Esophagus squamous epithelium (tissue), 5 donors: ENCODE data around the gene CDAN1. TPM values are rescaled to one million over a fixed set of nuclear protein-coding genes. Genes with fewer than 3 reads are reported as not detected.

Source experiments
- DNase-seq: peaks from one replicate; lab custom pipeline; 2025; lab: John Stamatoyannopoulos, UW
- H3K27ac ChIP-seq, 4 donors: fragments of 200-600 bp; sonication (generic); one replicate each; pipeline ENCODE4 v1.5.1; 2016 to 2019; ENCODE audit warnings: mild to moderate bottlenecking in 1 of 4
- H3K27me3 ChIP-seq, 4 donors: fragments of 200-600 bp; sonication (generic); 1 replicate in 3 of 4; 2 replicates in 1 of 4; pipeline versions ENCODE4 v1.5.1 to v1.6.0; 2017 to 2021; ENCODE audit warnings: antibody characterized with exemption in 1 of 4
- H3K36me3 ChIP-seq, 3 donors: fragments of 200-600 bp; sonication (generic); one replicate each; pipeline ENCODE4 v1.5.1; 2016 to 2019
- H3K4me1 ChIP-seq, 3 donors: fragments of 200-600 bp; sonication (generic); one replicate each; pipeline ENCODE4 v1.5.1; 2017 to 2019
- H3K4me3 ChIP-seq, 4 donors: fragments of 200-600 bp; sonication (generic); 1 replicate in 3 of 4; 2 replicates in 1 of 4; pipeline ENCODE4 v1.5.1; 2016 to 2019; ENCODE audit warnings: mild to moderate bottlenecking in 2 of 4, moderate library complexity in 1 of 4
- H3K9me3 ChIP-seq, 3 donors: fragments of 200-600 bp; sonication (generic); one replicate each; pipeline ENCODE4 v1.5.1; 2016 to 2019
- CTCF ChIP-seq, 6 experiments: fragments of 450-650 bp in 4 of 6; fragments of 200-600 bp in 2 of 6; sonication (generic) in 2 of 6; IDR thresholded peaks; one replicate each; pipeline ENCODE4 v1.5.1; 2016 to 2019; ENCODE audit warnings: antibody characterized with exemption in 6 of 6, mild to moderate bottlenecking in 4 of 6, moderate library complexity in 4 of 6
- POLR2A ChIP-seq, 4 donors: fragments of 450-650 bp; IDR thresholded peaks; one replicate each; pipeline ENCODE4 v1.6.1; 2017; ENCODE audit warnings: antibody characterized with exemption in 4 of 4, mild to moderate bottlenecking in 4 of 4, moderate library complexity in 3 of 4
- WGBS, 2 donors: methylation state at CpG; one replicate each; pipeline ENCODE4 v1.1.5; 2018; 5-methylcytosine and 5-hydroxymethylcytosine counted together
- intact Hi-C: fragments of 100-400 bp; cut with DNase I; formaldehyde crosslinking; loops from one replicate; pipeline ENCODE4 v1.15.0; 2022
- total RNA-seq, 4 donors: library from RNA; depleted of rRNA; stranded (reverse); fragments of >200 nt; gene quantifications; one replicate each; pipeline ENCODE4 v1.1.0, GENCODE V29; 2016
- donor health status: DM: yes; HTN: yes; CAD: no.

The CDAN1 gene
- total RNA-seq, 4 donors from 2014 or later: 7.8 to 9.7 (median 8.6) TPM

GRCh38 chr15:42712584-42712983 is 24.3 kb downstream of the CDAN1 start:
- no peak overlapping the region for H3K4me3 ChIP-seq
- H3K4me1 ChIP-seq: peaks cover 0 to 14% (median 10%) of the 10 kb centered on the region in 3 donors
- no peak overlapping the region for H3K27ac ChIP-seq
- H3K36me3 ChIP-seq: peaks cover 0 to 5% (median 0%) of the 10 kb centered on the region in 3 donors
- no peak for DNase-seq
- no peaks in the 10 kb centered on the region for H3K9me3 ChIP-seq
- WGBS, 2 donors: 78 to 92% methylated on average over 4 of the region's 4 CpGs
- intact Hi-C loops: no loop called here
- no peak for TF ChIP-seq CTCF (IDR thresholded peaks at IDR 0.05)
- no peak for TF ChIP-seq POLR2A (IDR thresholded peaks at IDR 0.05)
- no peaks in the 10 kb centered on the region for H3K27me3 ChIP-seq

- TF ChIP-seq CTCF (IDR thresholded peaks at IDR 0.05): no peak
- no peak for TF ChIP-seq POLR2A (IDR thresholded peaks at IDR 0.05)
- Histone ChIP-seq H3K27ac (no peak overlapping the region), H3K4me1 (peaks cover 5 to 22% (median 14%) of the 10 kb centered on the region in 3 donors), H3K9me3 (no peaks in the 10 kb centered on the region), H3K27me3 (no peaks in the 10 kb centered on the region), H3K4me3 (no peak overlapping the region), H3K36me3 (no peaks in the 10 kb centered on the region)
- intact Hi-C loops: no loop called here
- 93 to 94% methylated on average over 3 of the region's 3 CpGs for WGBS, 2 donors
- DNase-seq: no peak
Observed at GRCh38 chr15:42711746-42712145, 25.2 kb downstream of the CDAN1 start.

- peaks cover 5 to 26% (median 14%) of the 10 kb centered on the region in 3 donors for H3K4me1 ChIP-seq
- no peaks in the 10 kb centered on the region for H3K9me3 ChIP-seq
- intact Hi-C loops: no loop called here
- H3K36me3 ChIP-seq: no peaks in the 10 kb centered on the region
- TF ChIP-seq CTCF (IDR thresholded peaks at IDR 0.05) (no peak), POLR2A (IDR thresholded peaks at IDR 0.05) (no peak)
- H3K4me3 ChIP-seq: no peak overlapping the region
- H3K27me3 ChIP-seq: no peaks in the 10 kb centered on the region
- WGBS, 2 donors: 74 to 87% methylated on average over 2 of the region's 2 CpGs
- no peak overlapping the region for H3K27ac ChIP-seq
- no peak for DNase-seq
Observed at GRCh38 chr15:42710662-42711061, 26.3 kb downstream of the CDAN1 start.

GRCh38 chr15:42707873-42708544 is 28.9 kb downstream of the CDAN1 start:
- intact Hi-C loops: no loop called here
- DNase-seq: no peak
- Histone ChIP-seq H3K4me1 (peaks cover 5 to 26% (median 14%) of the 10 kb centered on the region in 3 donors), H3K36me3 (no peaks in the 10 kb centered on the region), H3K27ac (no peak overlapping the region), H3K27me3 (no peaks in the 10 kb centered on the region), H3K4me3 (no peak overlapping the region), H3K9me3 (no peaks in the 10 kb centered on the region)
- 45 to 47% methylated on average over 3 of the region's 3 CpGs for WGBS, 2 donors
- TF ChIP-seq CTCF (IDR thresholded peaks at IDR 0.05): no peak
- TF ChIP-seq POLR2A (IDR thresholded peaks at IDR 0.05): no peak

GRCh38 chr15:42707068-42707467 is 29.9 kb downstream of the CDAN1 start:
- TF ChIP-seq CTCF (IDR thresholded peaks at IDR 0.05) (no peak), POLR2A (IDR thresholded peaks at IDR 0.05) (no peak)
- intact Hi-C loops: no loop called here
- H3K9me3 ChIP-seq: no peaks in the 10 kb centered on the region
- peaks cover 5 to 26% (median 14%) of the 10 kb centered on the region in 3 donors for H3K4me1 ChIP-seq
- H3K4me3 ChIP-seq: no peak overlapping the region
- no peaks in the 10 kb centered on the region for H3K36me3 ChIP-seq
- 39 to 46% methylated on average over 2 of the region's 2 CpGs for WGBS, 2 donors
- DNase-seq: no peak
- H3K27ac ChIP-seq: no peak overlapping the region
- no peaks in the 10 kb centered on the region for H3K27me3 ChIP-seq
